Hepatocyte (in vitro differentiated cells): Measurements from ENCODE around the gene DACH2.

Source experiments
- EZH2 ChIP-seq: fragments of 200-600 bp; sonication (generic); IDR thresholded peaks from 2 replicates; pipeline ENCODE4 v1.6.1; 2016; ENCODE audit warnings: antibody characterized with exemption, mild to moderate bottlenecking, borderline replicate concordance
- TF ChIP-seq, protein P1 (sequence below): fragments of 200-600 bp; sonication (generic); IDR thresholded peaks from 2 replicates; pipeline ENCODE4 v1.5.1; 2016; ENCODE audit warnings: antibody characterized with exemption, mild to moderate bottlenecking; ENCODE audit not compliant: poor library complexity

DNA sequence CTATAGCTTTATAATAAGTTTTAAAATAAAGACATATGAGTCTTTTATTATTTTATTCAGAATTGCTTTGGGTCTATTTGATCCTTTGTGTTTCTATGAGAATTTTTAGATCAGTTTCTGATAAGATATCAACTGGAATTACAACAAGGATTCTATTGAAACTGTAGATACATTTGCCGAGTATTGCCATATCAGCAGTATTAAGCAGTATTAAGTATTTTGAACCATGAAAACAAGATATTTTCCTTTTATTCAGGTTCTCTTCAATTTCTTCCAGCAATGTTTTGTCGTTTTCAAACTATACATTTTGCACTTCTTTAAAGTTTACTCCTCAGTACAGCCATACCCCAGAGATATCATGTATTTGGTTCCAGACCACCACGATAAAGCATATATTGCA lies 598.8 kb downstream of the DACH2 start:
- TF ChIP-seq, protein P1, sequence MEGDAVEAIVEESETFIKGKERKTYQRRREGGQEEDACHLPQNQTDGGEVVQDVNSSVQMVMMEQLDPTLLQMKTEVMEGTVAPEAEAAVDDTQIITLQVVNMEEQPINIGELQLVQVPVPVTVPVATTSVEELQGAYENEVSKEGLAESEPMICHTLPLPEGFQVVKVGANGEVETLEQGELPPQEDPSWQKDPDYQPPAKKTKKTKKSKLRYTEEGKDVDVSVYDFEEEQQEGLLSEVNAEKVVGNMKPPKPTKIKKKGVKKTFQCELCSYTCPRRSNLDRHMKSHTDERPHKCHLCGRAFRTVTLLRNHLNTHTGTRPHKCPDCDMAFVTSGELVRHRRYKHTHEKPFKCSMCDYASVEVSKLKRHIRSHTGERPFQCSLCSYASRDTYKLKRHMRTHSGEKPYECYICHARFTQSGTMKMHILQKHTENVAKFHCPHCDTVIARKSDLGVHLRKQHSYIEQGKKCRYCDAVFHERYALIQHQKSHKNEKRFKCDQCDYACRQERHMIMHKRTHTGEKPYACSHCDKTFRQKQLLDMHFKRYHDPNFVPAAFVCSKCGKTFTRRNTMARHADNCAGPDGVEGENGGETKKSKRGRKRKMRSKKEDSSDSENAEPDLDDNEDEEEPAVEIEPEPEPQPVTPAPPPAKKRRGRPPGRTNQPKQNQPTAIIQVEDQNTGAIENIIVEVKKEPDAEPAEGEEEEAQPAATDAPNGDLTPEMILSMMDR: no peak
- TF ChIP-seq EZH2: no peak
